IMR-90 (cell line): ENCODE measurements around the gene C1QTNF8. TPM values are rescaled to one million over a fixed set of nuclear protein-coding genes. Genes with fewer than 3 reads are reported as not detected.

ENCODE experiments used
- ATAC-seq: fragments of 200-7000 bp; cut with Tn5 transposase; 2 replicates; pipeline ENCODE4 v1.9.1; 2020; ENCODE audit warnings: low read depth, mild to moderate bottlenecking, moderate library complexity
- BruUV-seq: library from RNA; stranded (reverse); fragments of 400-500 nt; replicated peaks from 2 replicates; lab custom pipeline; 2021; lab: Mats Ljungman, UMichigan
- CTCF ChIA-PET: fragments of 300-600 bp; formaldehyde crosslinking; extraction: SDS; loops from one replicate; lab custom pipeline; 2021; ENCODE audit warnings: antibody characterized with exemption; lab: Yijun Ruan, JAX
- POLR2A ChIA-PET: fragments of 300-600 bp; sonication (Branson Sonifier 250); formaldehyde crosslinking; loops from one replicate; lab custom pipeline; 2022; ENCODE audit warnings: antibody characterized with exemption; ENCODE audit not compliant: unreplicated experiment; lab: Charles Lee
- DNase-seq: peaks from one replicate; pipeline ENCODE4 v3.0.0; 2013
- H2AFZ ChIP-seq: replicated peaks from 2 replicates; pipeline ENCODE3; 2013; ENCODE audit warnings: low read length, mild to moderate bottlenecking; ENCODE audit not compliant: poor library complexity
- H2AK5ac ChIP-seq: 2 replicates; pipeline ENCODE4 v1.6.1; 2013; ENCODE audit warnings: low read depth, low read length, inconsistent platforms
- H2AK9ac ChIP-seq: replicated peaks from 2 replicates; pipeline ENCODE3; 2013; ENCODE audit warnings: mild to moderate bottlenecking, low read depth, low read length, moderate library complexity; ENCODE audit not compliant: poor library complexity
- H2BK120ac ChIP-seq: 2 replicates; pipeline ENCODE4 v1.6.1; 2013; ENCODE audit warnings: low read depth, low read length, inconsistent platforms
- H2BK15ac ChIP-seq: 3 replicates; pipeline ENCODE4 v1.6.1; 2013; ENCODE audit warnings: low read depth, low read length, inconsistent platforms
- H2BK20ac ChIP-seq: 2 replicates; pipeline ENCODE4 v1.6.1; 2013; ENCODE audit warnings: low read depth, mild to moderate bottlenecking, inconsistent platforms, low read length, moderate library complexity
- H2BK5ac ChIP-seq: 2 replicates; pipeline ENCODE4 v1.6.1; 2013; ENCODE audit warnings: mild to moderate bottlenecking, low read depth, low read length, inconsistent platforms; ENCODE audit not compliant: poor library complexity, severe bottlenecking
- H3K14ac ChIP-seq: replicated peaks from 2 replicates; pipeline ENCODE4 v1.6.1; 2013; ENCODE audit warnings: low read depth, low read length, inconsistent platforms
- H3K18ac ChIP-seq: 2 replicates; pipeline ENCODE4 v1.6.1; 2013; ENCODE audit warnings: low read depth, low read length, control low read depth
- H3K23ac ChIP-seq: 2 replicates; pipeline ENCODE4 v1.6.1; 2013; ENCODE audit warnings: low read depth, low read length, inconsistent platforms
- H3K27ac ChIP-seq: 2 replicates; pipeline ENCODE4 v1.5.1; 2013; ENCODE audit warnings: mild to moderate bottlenecking, control low read depth, low read length; ENCODE audit not compliant: insufficient read depth
- H3K27me3 ChIP-seq: 2 replicates; pipeline ENCODE4 v1.6.1; 2013; ENCODE audit warnings: low read length; ENCODE audit not compliant: control insufficient read depth, insufficient read depth
- H3K36me3 ChIP-seq: 2 replicates; pipeline ENCODE4 v1.6.1; 2013; ENCODE audit warnings: low read length, mixed read lengths; ENCODE audit not compliant: control insufficient read depth, insufficient read depth
- H3K4ac ChIP-seq: 2 replicates; pipeline ENCODE4 v1.6.1; 2013; ENCODE audit warnings: low read depth, low read length, inconsistent platforms
- H3K4me1 ChIP-seq: 2 replicates; pipeline ENCODE4 v1.6.1; 2013; ENCODE audit warnings: low read length, mixed read lengths; ENCODE audit not compliant: control insufficient read depth, insufficient read depth
- H3K4me2 ChIP-seq: 2 replicates; pipeline ENCODE4 v1.6.1; 2013; ENCODE audit warnings: low read depth, mild to moderate bottlenecking, control low read depth, low read length, moderate library complexity
- H3K4me3 ChIP-seq: 2 replicates; pipeline ENCODE4 v1.5.1; 2013; ENCODE audit warnings: low read depth, mild to moderate bottlenecking, control low read depth, low read length, moderate library complexity; ENCODE audit not compliant: insufficient read depth
- H3K56ac ChIP-seq: 2 replicates; pipeline ENCODE4 v1.6.1; 2013; ENCODE audit warnings: low read length, inconsistent platforms; ENCODE audit not compliant: insufficient read depth; ENCODE audit errors: extremely low read depth
- H3K79me1 ChIP-seq, 2 experiments: 2 replicates each; pipeline ENCODE4 v1.6.1; 2013; ENCODE audit warnings: low read length in 2 of 2, inconsistent platforms in 1 of 2, low read depth in 1 of 2
- H3K9ac ChIP-seq: 2 replicates; pipeline ENCODE4 v1.6.1; 2013; ENCODE audit warnings: low read depth, low read length, control low read depth
- H3K9me1 ChIP-seq: 2 replicates; pipeline ENCODE4 v1.6.1; 2013; ENCODE audit warnings: low read length, inconsistent platforms; ENCODE audit not compliant: insufficient read depth
- H3K9me3 ChIP-seq: 2 replicates; pipeline ENCODE4 v1.6.1; 2013; ENCODE audit warnings: low read length; ENCODE audit not compliant: control insufficient read depth, insufficient read depth
- H4K20me1 ChIP-seq: 2 replicates; pipeline ENCODE4 v1.6.1; 2013; ENCODE audit warnings: low read length, inconsistent platforms; ENCODE audit not compliant: insufficient read depth
- H4K5ac ChIP-seq: 2 replicates; pipeline ENCODE4 v1.6.1; 2013; ENCODE audit warnings: mild to moderate bottlenecking, low read depth, low read length, control low read depth
- H4K8ac ChIP-seq, 2 experiments: 2 replicates each; pipeline ENCODE4 v1.6.1; 2013; ENCODE audit warnings: low read depth in 2 of 2, low read length in 2 of 2, control low read depth in 1 of 2, inconsistent platforms in 1 of 2
- H4K91ac ChIP-seq: 2 replicates; pipeline ENCODE4 v1.6.1; 2013; ENCODE audit warnings: low read depth, low read length, inconsistent platforms; ENCODE audit not compliant: insufficient read depth
- BHLHE40 ChIP-seq: fragments of 150-350 bp; IDR thresholded peaks from 2 replicates; pipeline ENCODE4 v1.6.1; 2016; ENCODE audit warnings: mild to moderate bottlenecking, low read depth, low read length
- CEBPB ChIP-seq: IDR thresholded peaks from 2 replicates; pipeline ENCODE4 v1.6.1; 2012; ENCODE audit warnings: low read depth, low read length, improper control_type of control experiment
- CHD1 ChIP-seq: IDR thresholded peaks from 2 replicates; pipeline ENCODE4 v1.6.1; 2012; ENCODE audit warnings: low read depth, low read length, improper control_type of control experiment
- CTCF ChIP-seq: conservative IDR thresholded peaks from 2 replicates; pipeline ENCODE4 v1.5.1; 2012; ENCODE audit warnings: mild to moderate bottlenecking, low read depth, low read length, improper control_type of control experiment
- ELK1 ChIP-seq: fragments of 150-350 bp; IDR thresholded peaks from 2 replicates; pipeline ENCODE4 v1.6.1; 2016; ENCODE audit warnings: low read depth, mild to moderate bottlenecking, low read length, moderate library complexity, borderline replicate concordance
- MAZ ChIP-seq: IDR thresholded peaks from 2 replicates; pipeline ENCODE4 v1.6.1; 2012; ENCODE audit warnings: low read depth, mild to moderate bottlenecking, low read length, improper control_type of control experiment, moderate library complexity, borderline replicate concordance
- MXI1 ChIP-seq: IDR thresholded peaks from 2 replicates; pipeline ENCODE4 v1.6.1; 2012; ENCODE audit warnings: low read depth, mild to moderate bottlenecking, low read length, moderate library complexity, borderline replicate concordance
- NFE2L2 ChIP-seq: fragments of 150-350 bp; IDR thresholded peaks from 2 replicates; pipeline ENCODE4 v1.6.1; 2016; ENCODE audit warnings: low read depth, mild to moderate bottlenecking, low read length
- POLR2A ChIP-seq: IDR thresholded peaks from 2 replicates; pipeline ENCODE4 v1.6.1; 2012; ENCODE audit warnings: mild to moderate bottlenecking, low read depth, low read length
- RAD21 ChIP-seq: IDR thresholded peaks from 2 replicates; pipeline ENCODE4 v1.6.1; 2012; ENCODE audit warnings: low read length, improper control_type of control experiment
- RCOR1 ChIP-seq: IDR thresholded peaks from 2 replicates; pipeline ENCODE4 v1.6.1; 2012; ENCODE audit warnings: mild to moderate bottlenecking, low read length, improper control_type of control experiment; ENCODE audit not compliant: insufficient replicate concordance
- RFX5 ChIP-seq: IDR thresholded peaks from 2 replicates; pipeline ENCODE4 v1.8.0; 2012; ENCODE audit warnings: low read depth, mild to moderate bottlenecking, low read length, moderate library complexity
- SMC3 ChIP-seq: fragments of 150-350 bp; IDR thresholded peaks from 2 replicates; pipeline ENCODE4 v1.6.1; 2016; ENCODE audit warnings: low read depth, mild to moderate bottlenecking, antibody characterized with exemption, low read length, moderate library complexity
- USF2 ChIP-seq: fragments of 150-350 bp; IDR thresholded peaks from 2 replicates; pipeline ENCODE4 v1.6.1; 2017; ENCODE audit warnings: mild to moderate bottlenecking, antibody characterized with exemption, low read length, low read depth
- WGBS, 2 experiments: methylation state at CpG; one replicate each; pipeline versions ENCODE4 v1.1.5 to v1.1.7; 2013; ENCODE audit warnings: missing lambda C conversion rate in 2 of 2; ENCODE audit not compliant: insufficient read length in 1 of 2; ENCODE audit errors: extremely low coverage in 2 of 2; 5-methylcytosine and 5-hydroxymethylcytosine counted together
- dilution Hi-C: fragments of 300-500 bp; cut with HindIII; formaldehyde crosslinking; loops from one replicate; pipeline ENCODE4 v1.14.3; 2018; ENCODE audit warnings: low sequenced_read_pairs; ENCODE audit not compliant: unreplicated experiment
- in situ Hi-C: fragments of 300-500 bp; cut with MboI; formaldehyde crosslinking; loops from 3 replicates; pipeline ENCODE4 v1.14.3; 2019; ENCODE audit warnings: low sequenced_read_pairs, inconsistent platforms, mixed read lengths
- intact Hi-C: fragments of 100-400 bp; cut with micrococcal nuclease; formaldehyde crosslinking; loops from 2 replicates; pipeline ENCODE4 v1.10.0; 2022
- polyA plus RNA-seq, 3 experiments: library from polyadenylated mRNA; depleted of rRNA; stranded (reverse); fragments of >200 nt; gene quantifications; 2 replicates each; pipeline ENCODE4 v1.2.3, GENCODE V29; 2012; ENCODE audit warnings: low replicate concordance in 1 of 3
- total RNA-seq: library from RNA; depleted of rRNA; stranded (reverse); fragments of >200 nt; gene quantifications from 2 replicates; pipeline ENCODE4 v1.2.3, GENCODE V29; 2012

Gene C1QTNF8
- total and polyA plus RNA-seq, 2 of the 4 experiments (the other 2 are of a cell fraction) = not detected

GRCh38 chr16:1074379-1074649, 21.7 kb downstream of the C1QTNF8 start:
- POLR2A ChIA-PET = no interaction called here
- 20% methylated on average over 5 of the region's 11 CpGs; no CpG with 5 or more reads in 1 of the 2 experiments for WGBS, 2 experiments
- CTCF ChIA-PET = no interaction called here

More at GRCh38 chr16:1074379-1074649, 21.7 kb downstream of the C1QTNF8 start:
- BruUV-seq = no TSS peak
- no peak overlapping the region for H2AK9ac ChIP-seq
- no peak overlapping the region for H2BK20ac ChIP-seq
- no peaks in the 10 kb centered on the region for H3K79me1 ChIP-seq
- H3K4me1 ChIP-seq = no peaks in the 10 kb centered on the region
- no peak for DNase-seq
- no peak overlapping the region for H2AK5ac ChIP-seq
- H4K8ac ChIP-seq = no peak overlapping the region
- no peak overlapping the region for H3K4me2 ChIP-seq
- peaks cover 56% of the 10 kb centered on the region for H3K27me3 ChIP-seq
- H4K20me1 ChIP-seq = no peaks in the 10 kb centered on the region
- no peak overlapping the region for H3K4me3 ChIP-seq
- dilution Hi-C loops (no loop called here), intact Hi-C loops (no loop called here), in situ Hi-C loops (loop anchor here (25.0 kb wide), 1 partner anchor 362 kb away; the partner anchor contains the start of genes ANTKMT, FBXL16 and METRN)
- no peaks in the 10 kb centered on the region for H3K36me3 ChIP-seq
- H2BK120ac ChIP-seq = no peak overlapping the region
- H2BK15ac ChIP-seq = no peak overlapping the region
- no peak for ATAC-seq
- no peak overlapping the region for H3K27ac ChIP-seq
- no peak overlapping the region for H3K14ac ChIP-seq
- no peak overlapping the region for H4K5ac ChIP-seq
- no peaks in the 10 kb centered on the region for H3K9me1 ChIP-seq
- no peak overlapping the region for H4K91ac ChIP-seq
- no peaks in the 10 kb centered on the region for H3K9me3 ChIP-seq
- H3K23ac ChIP-seq = no peak overlapping the region
- H2AFZ ChIP-seq = no peak overlapping the region
- TF ChIP-seq USF2 (no peak), RFX5 (no peak), ELK1 (no peak), BHLHE40 (no peak), RCOR1 (no peak), CHD1 (no peak), NFE2L2 (no peak), MXI1 (no peak), POLR2A (no peak), RAD21 (no peak), CTCF (no peak), SMC3 (no peak), CEBPB (no peak), MAZ (no peak)
- no peak overlapping the region for H3K56ac ChIP-seq
- no peak overlapping the region for H3K4ac ChIP-seq
- H3K9ac ChIP-seq = no peak overlapping the region
- H2BK5ac ChIP-seq = no peak overlapping the region
- no peak overlapping the region for H3K18ac ChIP-seq
